HG03159 (cell line): ENCODE results near the gene MRPS35.
"Not testable (repeated sequence)": the region's sequence is repeated elsewhere in the genome, so short reads cannot be mapped to it uniquely, and the experiment has no call there.

Experiments used
- ATAC-seq: cut with Tn5 transposase; IDR thresholded peaks from one replicate; pipeline ENCODE4 v1.9.1; 2021; ENCODE audit warnings: mild to moderate bottlenecking, moderate library complexity; ENCODE audit not compliant: unreplicated experiment

The MRPS35 gene

DNA sequence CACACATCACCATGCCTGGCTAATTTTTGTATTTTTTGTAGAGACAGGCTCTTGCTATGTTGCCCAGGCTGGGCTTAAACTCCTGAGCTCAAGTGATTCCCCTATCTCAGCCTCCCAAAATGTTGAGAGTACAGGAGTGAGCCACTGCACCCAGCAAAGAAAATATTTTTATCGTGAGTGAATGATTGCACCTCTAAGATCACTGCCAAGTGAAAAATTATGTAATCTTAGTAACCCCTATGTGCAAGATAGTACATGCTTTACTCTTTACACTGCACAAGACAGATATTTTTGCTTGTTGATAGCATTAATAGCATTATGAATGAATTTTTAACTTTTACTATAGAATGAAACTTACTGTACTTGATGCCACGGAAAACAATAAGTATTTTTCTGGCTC lies 3.4 kb upstream of the MRPS35 start:
- ATAC-seq: no peak

DNA sequence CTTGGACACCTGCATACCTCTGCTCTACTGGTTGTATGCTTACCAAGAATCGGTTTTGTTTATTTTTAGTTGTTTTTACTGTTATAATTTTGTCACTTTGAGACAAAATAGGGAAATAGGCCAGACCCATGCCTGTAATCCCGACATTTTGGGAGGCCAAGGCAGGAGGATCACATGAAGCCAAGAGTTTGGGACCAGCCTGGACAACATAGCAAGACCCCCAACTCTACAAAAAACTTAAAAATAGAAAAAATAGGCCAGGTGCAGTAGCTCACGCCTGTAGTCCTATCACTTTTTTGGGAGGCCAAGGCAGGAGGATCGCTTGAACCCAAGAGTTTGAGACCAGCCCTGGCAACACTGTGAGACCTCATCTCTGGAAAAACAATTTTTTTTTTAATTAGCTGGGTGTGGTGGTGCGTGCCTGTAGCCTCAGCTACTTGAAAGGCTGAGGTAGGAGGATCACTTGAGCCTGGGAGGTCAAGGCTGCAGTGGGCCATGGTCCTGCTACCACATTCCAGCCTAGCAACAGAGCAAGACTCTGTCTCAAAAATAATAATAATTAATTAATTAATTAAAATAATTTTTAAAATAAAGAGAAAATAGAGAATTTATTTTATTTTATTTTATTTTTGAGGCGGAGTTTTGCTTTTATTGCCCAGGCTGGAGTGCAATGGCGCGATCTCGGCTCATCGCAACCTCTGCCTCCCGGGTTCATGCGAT lies 1.3 kb upstream of the MRPS35 start:
- no peak for ATAC-seq

DNA sequence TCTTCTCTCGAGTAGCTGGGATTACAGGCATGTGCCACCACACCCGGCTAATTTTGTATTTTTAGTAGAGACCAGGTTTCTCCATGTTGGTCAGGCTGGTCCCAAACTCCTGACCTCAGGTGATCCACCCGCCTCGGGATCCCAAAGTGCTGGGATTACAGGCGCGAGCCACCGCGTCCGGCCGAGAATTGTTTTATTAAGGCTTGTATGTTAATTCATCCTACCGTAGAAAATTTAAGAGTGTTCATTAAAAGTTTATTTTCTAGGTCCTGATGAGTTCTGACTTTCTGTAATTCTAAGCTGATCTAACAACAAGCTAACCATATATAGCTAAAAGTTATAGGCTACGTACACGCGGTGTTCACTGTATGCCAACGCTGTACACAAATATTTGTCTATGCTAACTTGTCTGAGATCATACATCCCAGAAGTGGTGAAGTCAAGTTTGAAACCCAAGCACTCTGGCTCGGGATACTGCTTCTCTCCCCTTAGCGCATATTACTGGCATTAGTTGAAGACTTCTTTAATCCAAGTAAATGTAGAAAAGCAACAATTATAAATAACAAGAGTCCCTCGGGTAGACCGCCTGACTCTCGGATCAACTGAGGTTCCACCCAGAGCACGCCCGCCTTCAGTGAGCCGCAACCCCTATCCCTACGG lies 570 bp upstream of the MRPS35 start:
- ATAC-seq: peak; percentile 38

DNA sequence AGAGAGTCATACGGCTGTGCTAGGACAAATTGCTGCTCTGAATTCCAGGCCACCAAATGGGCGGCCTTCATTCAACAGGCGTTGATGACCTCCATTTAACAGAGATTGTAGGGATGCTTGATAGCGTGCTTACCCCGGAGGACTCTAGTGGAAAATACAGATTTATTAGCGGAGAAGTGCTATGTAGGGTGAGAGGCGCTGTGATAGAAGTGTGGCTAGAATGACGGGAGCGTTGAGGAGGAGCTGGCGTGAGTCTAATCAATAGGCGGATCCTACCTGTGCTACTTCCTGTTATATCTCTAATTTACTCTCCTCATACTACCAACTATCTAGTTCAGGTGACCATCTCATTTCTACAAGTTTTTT lies 668 bp downstream of the MRPS35 start:
- peak; percentile 27 for ATAC-seq

DNA sequence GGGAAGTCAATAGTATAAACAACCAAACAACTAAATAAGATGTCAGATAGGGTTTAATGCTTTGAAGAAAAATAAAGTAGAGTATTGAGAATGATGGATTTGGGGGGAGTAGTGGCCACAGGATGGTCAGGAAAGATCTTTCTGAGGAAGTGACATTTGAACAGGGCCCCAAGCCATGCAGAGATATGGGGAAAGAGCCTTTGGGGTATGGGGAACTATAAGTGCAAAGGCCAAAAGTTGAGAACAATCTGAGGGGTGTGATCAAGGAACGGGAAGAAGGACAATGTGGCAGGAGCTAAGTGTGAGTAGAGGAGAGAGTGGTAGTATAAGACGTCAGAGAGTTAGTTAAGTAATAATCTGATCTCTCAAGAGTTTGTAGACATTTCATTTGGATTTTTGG lies 1.3 kb downstream of the MRPS35 start:
- ATAC-seq: no peak

DNA sequence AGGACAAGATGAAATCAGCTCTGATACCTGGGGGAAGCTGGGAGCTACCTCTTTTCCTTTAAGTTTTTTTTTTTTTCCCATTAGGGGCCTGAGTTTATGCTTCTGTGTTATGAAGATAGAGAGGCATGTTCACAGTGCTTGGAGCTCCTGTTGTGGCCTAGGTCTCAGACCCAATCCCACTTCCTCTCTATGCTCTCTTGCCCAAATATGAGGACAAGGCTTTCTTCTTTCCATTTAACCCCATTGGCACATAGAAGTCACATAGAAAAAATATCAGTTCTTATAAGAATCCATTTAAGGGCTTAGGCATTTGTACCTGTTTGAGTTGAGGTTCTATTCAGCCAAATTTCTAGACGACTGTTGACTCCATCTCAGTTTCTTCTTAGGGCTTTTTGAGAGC lies 12.6 kb downstream of the MRPS35 start:
- no peak for ATAC-seq

DNA sequence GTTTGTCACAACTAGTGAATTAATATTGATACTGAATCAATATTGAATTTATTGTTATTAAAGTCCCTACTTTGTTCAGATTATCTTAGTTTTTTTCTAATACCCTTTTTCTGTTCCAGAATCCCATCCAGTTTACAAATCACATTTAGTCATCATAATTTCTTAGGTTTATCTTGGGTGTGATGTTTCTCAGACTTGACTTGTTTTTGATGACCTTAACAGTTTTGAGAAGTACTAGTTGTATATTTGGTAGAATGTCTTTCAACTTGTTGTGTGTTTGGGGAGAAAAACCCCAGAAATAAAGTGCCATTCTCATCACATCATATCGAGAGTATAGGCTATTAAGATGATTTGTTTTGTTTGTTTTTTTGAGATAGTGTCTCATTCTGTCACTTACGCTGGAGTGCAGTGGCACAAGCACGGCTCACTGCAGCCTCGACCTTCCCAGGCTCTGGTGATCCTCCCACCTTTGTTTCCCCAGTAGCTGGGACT lies 19.5 kb downstream of the MRPS35 start:
- ATAC-seq: no peak

DNA sequence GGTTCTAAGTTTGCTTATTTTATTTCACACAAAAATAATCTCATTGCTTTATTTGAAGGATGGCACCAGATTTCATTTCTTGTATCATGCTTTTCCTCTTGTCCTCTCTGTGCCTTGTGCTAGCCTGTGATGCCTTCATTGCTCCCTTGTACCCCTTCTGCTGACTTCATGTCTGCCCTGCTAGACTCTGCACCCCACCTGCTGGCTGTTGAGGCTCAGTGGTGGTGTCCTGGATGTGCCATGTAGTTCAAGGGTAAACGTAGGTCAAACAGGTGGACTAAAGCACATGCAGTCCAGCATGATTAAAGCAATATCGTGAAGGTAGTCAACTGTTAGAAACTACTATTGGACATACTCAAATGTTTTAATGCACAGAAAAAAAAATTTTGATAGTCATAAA lies 21.6 kb downstream of the MRPS35 start:
- ATAC-seq: no peak

DNA sequence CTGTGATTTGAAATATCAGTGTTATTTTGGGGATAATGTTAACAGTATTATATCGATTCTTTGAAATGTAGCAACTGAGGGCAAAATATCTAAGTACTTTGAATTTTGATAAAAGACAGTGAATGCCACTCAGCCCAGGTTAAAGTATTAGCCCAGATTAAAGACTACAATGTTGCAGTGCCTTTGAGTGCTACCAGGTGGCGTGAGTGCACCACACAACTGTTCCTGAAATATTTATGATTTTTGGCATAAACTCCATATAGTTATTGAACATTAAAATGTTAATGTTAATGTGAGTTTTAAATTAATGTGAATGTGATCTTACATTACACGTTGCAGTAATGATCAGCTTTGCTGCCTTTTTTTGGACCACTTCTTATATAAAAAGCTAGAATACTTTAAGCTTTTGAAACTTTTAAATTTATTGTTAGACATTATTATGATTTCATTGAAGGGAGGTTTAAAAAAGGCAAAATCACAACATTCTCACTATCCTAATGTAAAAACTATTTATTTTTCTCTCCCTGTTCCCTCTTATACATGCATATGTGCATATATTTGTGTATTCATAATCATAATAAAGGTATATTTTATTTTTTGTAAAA lies 22.5 kb downstream of the MRPS35 start:
- peak; percentile 79 for ATAC-seq

DNA sequence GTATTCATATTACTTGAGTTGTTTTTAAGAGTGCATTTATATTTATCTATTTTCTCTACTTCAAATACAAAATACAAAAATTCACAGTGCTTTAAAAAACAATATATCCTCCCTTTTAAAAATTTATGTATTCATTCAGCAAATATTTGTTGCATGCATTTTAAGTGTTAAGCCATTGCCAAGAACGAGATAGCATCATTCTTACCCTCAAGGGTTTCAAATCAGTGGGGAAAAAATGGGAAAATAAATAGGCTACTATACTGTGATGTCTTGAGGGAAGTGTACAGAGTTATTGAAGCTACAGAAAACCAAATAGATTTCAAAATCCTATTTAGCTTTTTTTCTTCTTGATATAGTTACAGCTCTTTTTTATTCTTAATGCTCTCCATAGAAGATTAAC lies 23.2 kb downstream of the MRPS35 start:
- ATAC-seq: no peak

DNA sequence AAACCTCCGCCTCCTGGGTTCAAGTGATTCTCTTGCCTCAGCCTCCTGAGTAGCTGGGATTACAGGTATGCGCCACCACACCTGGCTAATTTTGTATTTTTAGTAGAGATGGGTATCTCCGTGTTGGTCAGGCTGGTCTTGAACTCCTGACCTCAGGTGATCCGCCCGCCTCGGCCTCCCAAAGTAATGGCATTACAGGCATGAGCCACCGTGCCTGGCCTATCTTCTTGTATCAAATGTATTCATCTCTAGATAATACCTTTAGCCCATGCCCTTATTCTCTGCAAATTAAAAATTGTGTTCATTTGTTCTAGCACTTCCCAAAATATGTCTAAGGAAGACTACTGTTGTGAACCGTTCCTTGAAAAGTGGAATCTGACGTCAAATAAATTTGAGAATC lies 23.7 kb downstream of the MRPS35 start:
- not testable (repeated sequence) for ATAC-seq

DNA sequence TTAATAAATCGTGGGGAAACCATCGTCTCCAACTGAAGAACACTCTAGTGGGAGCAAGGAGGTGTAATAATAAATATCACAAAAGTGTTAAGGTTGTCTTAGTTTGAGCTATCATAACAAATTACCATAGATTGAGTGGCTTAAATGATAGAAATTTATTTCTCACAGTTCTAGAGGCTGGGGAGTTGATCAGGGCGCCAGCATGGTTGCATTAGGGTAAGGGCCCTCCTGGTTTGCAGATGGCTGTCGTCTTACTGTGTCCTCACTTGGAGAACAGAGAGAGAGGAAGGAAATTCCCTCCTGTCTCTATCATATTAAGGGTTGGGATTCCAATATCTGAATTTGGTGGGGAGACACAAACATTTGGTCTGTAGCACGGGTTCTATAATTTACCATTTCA lies 33.0 kb downstream of the MRPS35 start:
- no peak for ATAC-seq

DNA sequence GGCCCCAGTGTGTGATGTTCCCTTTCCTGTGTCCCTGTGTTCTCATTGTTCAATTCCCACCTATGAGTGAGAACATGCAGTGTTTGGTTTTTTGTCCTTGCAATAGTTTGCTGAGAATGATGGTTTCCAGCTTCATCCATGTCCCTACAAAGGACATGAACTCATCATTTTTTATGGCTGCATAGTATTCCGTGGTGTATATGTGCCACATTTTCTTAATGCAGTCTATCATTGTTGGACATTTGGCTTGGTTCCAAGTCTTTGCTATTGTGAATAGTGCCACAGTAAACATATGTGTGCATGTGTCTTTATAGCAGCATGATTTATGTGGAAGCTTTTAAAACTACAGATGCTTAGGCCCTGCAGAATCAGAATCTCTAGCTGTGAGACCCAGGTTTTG lies 35.1 kb downstream of the MRPS35 start:
- ATAC-seq: not testable (repeated sequence)

DNA sequence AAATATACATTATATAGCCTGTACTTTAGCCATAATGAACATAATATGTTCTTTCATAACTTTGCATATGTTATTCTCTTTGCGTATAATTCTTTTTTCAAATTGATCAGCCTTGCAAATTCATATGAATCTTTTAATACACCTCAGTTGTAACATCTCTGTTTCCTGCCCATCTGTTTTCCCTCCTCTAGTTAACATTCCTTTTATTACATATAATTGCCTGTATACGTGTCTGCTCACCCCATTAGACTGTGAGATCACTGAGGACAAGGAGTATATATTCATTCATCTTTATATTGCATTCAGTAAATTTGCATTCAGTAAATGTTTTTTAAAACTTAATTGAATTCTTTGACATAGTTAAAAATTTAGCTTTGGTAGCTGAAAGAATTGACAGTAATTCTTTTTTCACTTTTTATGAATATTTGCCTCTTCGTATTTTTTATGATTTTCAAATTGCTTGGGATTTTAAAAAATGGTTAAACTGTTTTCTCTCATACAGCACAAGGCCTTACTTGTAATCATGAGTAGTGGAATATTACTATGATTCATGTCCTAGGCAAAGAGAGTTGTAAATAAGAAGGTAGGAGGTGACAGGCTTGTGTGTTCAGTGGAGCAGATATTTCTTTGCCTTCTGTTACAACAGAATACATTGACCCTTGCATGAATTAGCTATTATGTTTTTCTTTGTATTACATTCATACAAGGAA lies 36.6 kb downstream of the MRPS35 start:
- ATAC-seq: no peak

DNA sequence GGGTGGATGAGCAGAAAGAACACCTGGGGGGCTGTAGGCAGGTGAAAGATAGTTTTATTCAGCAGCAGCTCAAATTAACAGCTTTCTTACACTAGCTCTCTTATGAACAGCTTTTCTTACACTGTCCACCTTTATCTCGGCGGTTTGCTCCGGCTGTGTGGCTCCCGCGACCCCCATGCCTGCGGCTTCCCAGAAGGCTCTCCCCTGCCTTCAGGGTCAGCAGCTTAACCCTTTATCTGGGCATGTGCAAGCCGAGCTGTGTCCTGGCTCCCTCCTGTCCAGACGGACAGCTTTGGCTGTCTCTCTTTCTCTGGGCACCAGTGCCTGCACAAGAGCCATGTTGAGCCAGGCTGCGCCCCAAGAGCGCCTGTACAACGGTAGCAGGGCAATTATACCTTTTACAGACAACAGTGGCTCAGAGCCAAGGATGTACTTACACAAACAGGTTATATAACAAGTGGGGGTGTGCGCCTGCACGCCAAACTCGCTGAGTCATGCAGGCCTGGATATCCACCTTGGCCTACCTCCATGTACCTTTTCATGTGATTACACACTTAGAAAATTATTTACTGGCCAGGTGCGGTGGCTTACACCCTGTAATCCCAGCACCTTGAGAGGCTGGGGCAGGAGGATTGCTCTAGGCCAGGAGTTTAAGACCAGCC lies 40.9 kb downstream of the MRPS35 start:
- no peak for ATAC-seq

DNA sequence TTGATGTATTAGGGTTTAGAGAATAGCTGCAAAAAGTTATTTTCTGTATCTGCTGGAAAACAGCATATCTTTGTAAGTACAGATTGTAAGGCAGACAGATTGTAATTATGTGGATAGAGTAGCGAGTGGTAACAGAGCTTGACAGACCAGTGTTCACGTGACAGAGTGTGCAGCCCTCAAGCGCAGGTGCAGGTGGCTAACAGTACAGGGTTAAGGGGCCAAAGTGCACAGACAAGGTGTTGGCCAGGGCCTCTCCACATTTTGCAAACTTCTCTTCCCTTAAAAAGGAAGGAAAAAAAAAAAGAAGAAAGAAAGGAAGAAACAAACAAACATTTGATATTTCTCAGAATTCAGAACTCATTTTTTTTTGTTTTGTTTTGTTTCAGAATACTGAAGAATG lies 44.2 kb downstream of the MRPS35 start:
- no peak for ATAC-seq

DNA sequence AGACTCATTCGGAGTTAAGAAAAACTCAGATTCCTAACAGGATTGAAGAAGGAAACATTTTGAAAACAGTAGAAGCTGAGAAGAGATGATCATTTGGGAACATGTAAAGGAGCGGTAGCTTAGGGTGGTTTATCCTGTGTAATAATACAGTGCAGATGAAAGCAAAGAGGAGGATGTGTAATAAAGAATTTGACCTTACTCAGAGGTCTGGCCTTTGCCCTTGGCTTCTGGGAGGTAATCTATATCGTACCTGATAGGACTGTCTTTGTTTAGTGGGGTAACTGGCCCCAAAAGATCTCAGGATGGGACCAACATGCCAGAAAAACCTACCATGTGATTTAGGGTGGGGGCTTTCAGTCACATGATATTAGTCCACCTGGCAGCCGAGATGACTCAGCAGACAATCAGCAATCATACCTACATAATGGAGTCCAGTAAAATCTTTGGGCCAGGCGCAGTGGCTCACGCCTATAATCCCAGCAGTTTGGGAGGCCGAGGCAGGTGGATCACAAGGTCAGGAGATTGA lies 46.1 kb downstream of the MRPS35 start:
- no peak for ATAC-seq

DNA sequence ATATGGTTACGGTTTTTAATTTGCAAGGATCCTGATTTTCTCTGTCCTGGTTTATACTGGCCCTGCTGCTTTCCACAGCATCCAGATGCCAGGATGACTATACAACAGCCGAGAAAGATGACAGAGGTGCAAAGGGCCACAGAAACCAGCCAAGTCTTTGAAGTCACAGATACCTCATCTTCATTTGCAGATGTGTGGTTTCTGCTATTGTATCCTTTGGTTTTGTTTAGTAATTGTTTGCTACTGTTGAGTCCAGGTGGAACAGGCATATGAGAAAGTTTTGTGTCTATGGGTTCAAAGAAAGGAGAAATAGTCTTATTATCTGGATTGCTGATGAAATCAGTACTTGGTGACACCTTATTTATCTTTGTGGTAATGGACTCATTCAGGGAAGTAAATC lies 52.1 kb downstream of the MRPS35 start:
- no peak for ATAC-seq

DNA sequence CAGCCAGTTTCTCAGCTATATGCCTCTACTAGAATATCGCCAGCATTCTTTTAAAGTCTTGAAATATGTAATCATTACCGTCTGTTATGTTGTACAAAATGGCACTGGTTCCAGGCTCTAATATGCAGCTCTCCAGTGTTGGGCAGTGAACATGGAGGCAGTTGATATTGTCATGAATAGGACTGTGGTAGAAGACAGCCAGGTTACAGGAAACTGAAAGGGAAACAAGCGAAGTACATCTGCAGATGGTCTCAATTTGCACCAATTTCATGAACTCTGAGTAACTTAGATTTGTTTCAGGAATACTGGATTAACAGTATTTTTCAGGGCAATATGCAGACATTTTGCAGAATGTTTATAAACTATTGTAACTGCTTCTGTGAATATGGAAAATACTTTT lies 56.0 kb downstream of the MRPS35 start:
- peak; percentile 56 for ATAC-seq

DNA sequence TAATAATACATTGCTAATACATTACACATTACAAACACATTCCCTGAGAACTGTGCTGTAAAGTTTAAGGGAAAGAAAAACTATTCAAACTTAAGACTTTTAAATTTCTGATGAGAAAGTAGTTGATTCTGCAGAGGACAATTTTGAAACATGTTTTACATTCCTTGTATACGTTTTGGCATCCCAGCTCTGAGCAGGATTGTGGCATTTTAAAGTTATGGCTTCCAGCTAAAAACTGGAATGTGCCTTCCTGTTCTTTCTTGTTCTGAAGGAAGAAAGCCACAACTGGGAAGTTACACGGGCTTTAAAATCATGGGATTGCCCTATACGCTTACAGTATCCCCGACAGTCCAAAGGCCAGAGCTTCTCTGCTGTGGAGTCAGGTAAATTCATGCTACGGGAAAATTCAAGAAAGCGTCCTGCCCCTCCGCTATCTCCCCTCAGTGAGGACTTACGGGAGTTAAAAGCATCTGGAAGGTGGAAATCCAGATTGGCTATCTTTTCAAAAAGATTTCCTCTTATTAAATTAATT lies 58.6 kb downstream of the MRPS35 start:
- no peak for ATAC-seq
